Measurements from ENCODE around the gene GTPBP2. TPM values are rescaled to one million over a fixed set of nuclear protein-coding genes. Genes with fewer than 3 reads are reported as not detected.

Gene GTPBP2
- polyA plus RNA-seq, 3 donors, result 3.6 to 120 (median 4.9) TPM

DNA sequence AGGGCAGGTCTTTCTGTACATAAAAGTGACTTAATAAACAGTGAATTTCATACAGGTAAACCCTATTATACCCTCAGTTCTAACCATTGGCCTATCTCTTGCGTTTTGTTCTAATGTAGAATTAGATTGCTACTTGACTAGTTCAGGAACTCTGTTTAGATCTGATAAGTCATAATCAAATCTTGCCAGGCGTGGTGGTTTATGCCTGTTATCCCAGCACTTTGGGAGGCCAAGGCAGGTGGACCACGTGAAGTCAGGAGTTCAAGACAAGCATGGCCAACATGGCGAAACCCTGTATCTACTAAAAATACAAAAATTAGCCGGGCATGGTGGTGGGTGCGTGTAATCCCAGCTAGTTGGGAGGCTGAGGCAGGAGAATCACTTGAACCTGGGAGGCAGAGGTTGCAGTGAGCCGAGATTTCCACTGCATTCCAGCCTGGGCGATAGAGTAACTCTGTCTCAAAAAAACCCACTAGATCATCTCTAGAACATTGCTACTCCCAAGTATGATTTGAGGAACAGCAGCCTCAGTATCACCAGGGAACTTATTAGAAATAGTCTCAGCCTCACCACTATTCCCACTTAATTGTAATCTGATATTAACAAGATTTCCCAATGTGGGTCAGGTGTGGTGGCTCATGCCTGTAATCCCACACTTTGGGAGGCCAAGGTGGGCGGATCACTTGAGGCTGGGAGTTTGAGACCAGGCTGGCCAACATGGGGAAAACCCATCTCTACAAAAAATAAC, 12.2 kb downstream of the GTPBP2 start:
- H3K9me3 Mint-ChIP-seq, result no peaks in the 10 kb centered on the region
- Histone ChIP-seq H3K79me2 (ENCODE audit: insufficient read depth, low read length) (no peaks in the 10 kb centered on the region), H3K4me3 (replicated peaks in 1 of 3; ENCODE audit: low read depth in 2 of 3, low read length in 3 of 3) (no peak overlapping the region), H3K9ac (ENCODE audit: insufficient read depth, low read length, poor library complexity, severe bottlenecking) (no peak overlapping the region), H4K20me1 (ENCODE audit: insufficient read depth, low read length) (peaks cover 8% of the 10 kb centered on the region), H3K9me3 (replicated peaks in 1 of 2; ENCODE audit: control insufficient read depth in 1 of 2, insufficient read depth in 1 of 2, low read length in 2 of 2) (no peaks in the 10 kb centered on the region), H3K4me1 (ENCODE audit: control insufficient read depth in 1 of 2, insufficient read depth in 2 of 2, low read length in 2 of 2) (no peaks in the 10 kb centered on the region), H3K4me2 (replicated peaks; ENCODE audit: extremely low read depth, low read length, poor library complexity, severe bottlenecking) (no peak overlapping the region), H2AFZ (ENCODE audit: insufficient read depth, low read depth, low read length, poor library complexity, severe bottlenecking) (no peak overlapping the region), H3K27me3 (ENCODE audit: control insufficient read depth in 2 of 2, insufficient read depth in 2 of 2, low read length in 2 of 2) (no peaks in the 10 kb centered on the region), H3K36me3 (replicated peaks in 1 of 2; ENCODE audit: control insufficient read depth in 1 of 2, insufficient read depth in 2 of 2, low read length in 2 of 2) (peaks cover 43 to 68% of the 10 kb centered on the region in 2 donors), H3K27ac (ENCODE audit: low read depth in 1 of 2, low read length in 2 of 2) (no peak overlapping the region)
- no peaks in the 10 kb centered on the region for H3K4me1 Mint-ChIP-seq
- DNase-seq, result no peak
- H3K4me3 Mint-ChIP-seq, result no peak overlapping the region
- TF ChIP-seq, protein P1, sequence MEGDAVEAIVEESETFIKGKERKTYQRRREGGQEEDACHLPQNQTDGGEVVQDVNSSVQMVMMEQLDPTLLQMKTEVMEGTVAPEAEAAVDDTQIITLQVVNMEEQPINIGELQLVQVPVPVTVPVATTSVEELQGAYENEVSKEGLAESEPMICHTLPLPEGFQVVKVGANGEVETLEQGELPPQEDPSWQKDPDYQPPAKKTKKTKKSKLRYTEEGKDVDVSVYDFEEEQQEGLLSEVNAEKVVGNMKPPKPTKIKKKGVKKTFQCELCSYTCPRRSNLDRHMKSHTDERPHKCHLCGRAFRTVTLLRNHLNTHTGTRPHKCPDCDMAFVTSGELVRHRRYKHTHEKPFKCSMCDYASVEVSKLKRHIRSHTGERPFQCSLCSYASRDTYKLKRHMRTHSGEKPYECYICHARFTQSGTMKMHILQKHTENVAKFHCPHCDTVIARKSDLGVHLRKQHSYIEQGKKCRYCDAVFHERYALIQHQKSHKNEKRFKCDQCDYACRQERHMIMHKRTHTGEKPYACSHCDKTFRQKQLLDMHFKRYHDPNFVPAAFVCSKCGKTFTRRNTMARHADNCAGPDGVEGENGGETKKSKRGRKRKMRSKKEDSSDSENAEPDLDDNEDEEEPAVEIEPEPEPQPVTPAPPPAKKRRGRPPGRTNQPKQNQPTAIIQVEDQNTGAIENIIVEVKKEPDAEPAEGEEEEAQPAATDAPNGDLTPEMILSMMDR (IDR thresholded peaks at IDR 0.05), result no peak
- intact Hi-C loops (cut with micrococcal nuclease), result no loop called here
- H3K27ac Mint-ChIP-seq, result peak overlapping the region in 4 of 7 donors; percentile 26 to 73 (median 54)
- WGBS (ENCODE audit: insufficient coverage), result 100% methylated on average over 3 of the region's 9 CpGs
- no peaks in the 10 kb centered on the region for H3K27me3 Mint-ChIP-seq (ENCODE audit: low read depth in 3 of 3)
- H3K36me3 Mint-ChIP-seq, result peaks cover 25 to 58% of the 10 kb centered on the region in 2 donors

DNA sequence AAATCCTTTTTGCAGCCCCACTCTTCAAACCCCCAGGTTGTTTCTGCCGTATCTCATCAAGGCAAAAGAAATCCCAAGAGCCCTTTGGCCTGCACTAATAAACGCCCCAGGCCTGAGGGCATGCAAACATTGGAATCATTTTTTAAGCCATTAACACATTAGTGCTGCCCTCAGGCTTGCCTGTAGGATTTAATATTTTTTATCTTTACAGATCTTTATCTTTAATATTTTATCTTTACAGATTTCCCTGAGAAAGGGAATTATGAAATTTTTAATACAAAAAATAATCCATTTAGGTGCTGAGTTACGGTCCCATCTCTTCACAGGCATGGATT, 14.7 kb downstream of the GTPBP2 start:
- Histone ChIP-seq H3K36me3 (replicated peaks in 1 of 2; ENCODE audit: control insufficient read depth in 1 of 2, insufficient read depth in 2 of 2, low read length in 2 of 2) (peaks cover 28 to 62% of the 10 kb centered on the region in 2 donors), H3K27ac (ENCODE audit: low read depth in 1 of 2, low read length in 2 of 2) (no peak overlapping the region), H3K27me3 (ENCODE audit: control insufficient read depth in 2 of 2, insufficient read depth in 2 of 2, low read length in 2 of 2) (no peaks in the 10 kb centered on the region), H3K4me3 (replicated peaks in 1 of 3; ENCODE audit: low read depth in 2 of 3, low read length in 3 of 3) (no peak overlapping the region), H3K9me3 (replicated peaks in 1 of 2; ENCODE audit: control insufficient read depth in 1 of 2, insufficient read depth in 1 of 2, low read length in 2 of 2) (no peaks in the 10 kb centered on the region), H3K4me2 (replicated peaks; ENCODE audit: extremely low read depth, low read length, poor library complexity, severe bottlenecking) (no peak overlapping the region), H3K4me1 (ENCODE audit: control insufficient read depth in 1 of 2, insufficient read depth in 2 of 2, low read length in 2 of 2) (no peaks in the 10 kb centered on the region), H3K79me2 (ENCODE audit: insufficient read depth, low read length) (no peaks in the 10 kb centered on the region), H2AFZ (ENCODE audit: insufficient read depth, low read depth, low read length, poor library complexity, severe bottlenecking) (no peak overlapping the region), H4K20me1 (ENCODE audit: insufficient read depth, low read length) (no peaks in the 10 kb centered on the region), H3K9ac (ENCODE audit: insufficient read depth, low read length, poor library complexity, severe bottlenecking) (no peak overlapping the region)
- Mint-ChIP-seq H3K4me1 (peaks cover under 1% of the 10 kb centered on the region), H3K27me3 (ENCODE audit: low read depth in 3 of 3) (no peaks in the 10 kb centered on the region), H3K9me3 (no peaks in the 10 kb centered on the region), H3K36me3 (peaks cover 24 to 57% of the 10 kb centered on the region in 2 donors), H3K4me3 (no peak overlapping the region), H3K27ac (no peak overlapping the region)
- TF ChIP-seq, protein P1 (IDR thresholded peaks at IDR 0.05), result no peak
- intact Hi-C loops (cut with micrococcal nuclease), result no loop called here
- WGBS (ENCODE audit: insufficient coverage), result 100% methylated on average over 1 of the region's 3 CpGs
- DNase-seq, result no peak
